HepG2 (cell line): ENCODE data around the gene MTCL1. TPM values are rescaled to one million over a fixed set of nuclear protein-coding genes. Genes with fewer than 3 reads are reported as not detected.

Experiments used
- ATAC-seq: fragments of 200-7000 bp; cut with Tn5 transposase; 3 replicates; pipeline ENCODE4 v1.9.1; 2020; ENCODE audit warnings: mild to moderate bottlenecking, moderate library complexity
- BruUV-seq: library from RNA; stranded (reverse); fragments of 400-500 nt; replicated peaks from 2 replicates; lab custom pipeline; 2021; lab: Mats Ljungman, UMichigan
- CTCF ChIA-PET: fragments of 300-600 bp; formaldehyde crosslinking; extraction: SDS; loops from one replicate; lab custom pipeline; 2021; ENCODE audit warnings: low total read pairs, inconsistent platforms, low intra/inter-chr PET ratio; lab: Yijun Ruan, JAX
- POLR2A ChIA-PET: fragments of 350-600 bp; sonication (Branson Sonifier 250); formaldehyde crosslinking; loops from one replicate; lab custom pipeline; 2020; ENCODE audit warnings: antibody characterized with exemption, inconsistent platforms; lab: Yijun Ruan, JAX
- DNase-seq: peaks from one replicate; pipeline ENCODE4 v3.0.0-alpha.2; 2015; ENCODE audit warnings: low spot score
- FAIRE-seq: peaks from 3 replicates; lab custom pipeline; 2011; peaks lifted over from hg19 to GRCh38; lab: Jason Lieb, UNC
- H2AFZ ChIP-seq: one replicate; pipeline ENCODE4 v1.6.1; 2011; ENCODE audit warnings: low read length, inconsistent platforms
- H3K27ac ChIP-seq: fragments of 300-600 bp; 3 replicates; pipeline ENCODE4 v1.8.0; 2011; ENCODE audit warnings: mixed run types, mild to moderate bottlenecking, mixed read lengths, low read length, inconsistent platforms; ENCODE audit not compliant: insufficient read depth; ENCODE audit errors: extremely low read length
- H3K27me3 ChIP-seq, 2 experiments: fragments of 200-600 bp in 1 of 2; 2 replicates in 1 of 2; 3 replicates in 1 of 2; pipeline versions ENCODE4 v1.6.0 to v1.8.0; 2011; ENCODE audit warnings: low read length in 2 of 2, mild to moderate bottlenecking in 2 of 2, moderate library complexity in 2 of 2, inconsistent platforms in 1 of 2; ENCODE audit not compliant: insufficient read depth in 2 of 2, control insufficient read depth in 1 of 2
- H3K36me3 ChIP-seq, 2 experiments: fragments of 200-600 bp in 1 of 2; replicated peaks in 1 of 2; 2 replicates in 1 of 2; 3 replicates in 1 of 2; pipeline versions ENCODE4 v1.5.1 to v1.8.0; 2011; ENCODE audit warnings: low read length in 2 of 2, inconsistent platforms in 1 of 2; ENCODE audit not compliant: insufficient read depth in 2 of 2, control insufficient read depth in 1 of 2
- H3K4me1 ChIP-seq: 2 replicates; pipeline ENCODE4 v1.5.1; 2012; ENCODE audit warnings: low read length, inconsistent platforms; ENCODE audit not compliant: insufficient read depth
- H3K4me2 ChIP-seq: 2 replicates; pipeline ENCODE4 v1.6.0; 2011; ENCODE audit warnings: low read depth, low read length, inconsistent platforms
- H3K4me3 ChIP-seq, 3 experiments: fragments of 200-600 bp in 1 of 3; sonication (generic), shearing (Covaris generic) in 1 of 3; replicated peaks in 1 of 3; 2 replicates each; pipeline ENCODE4 v1.5.1; 2011 to 2016; ENCODE audit warnings: low read length in 3 of 3, inconsistent platforms in 2 of 3, low read depth in 2 of 3, mild to moderate bottlenecking in 2 of 3, control low read depth in 1 of 3, mixed read lengths in 1 of 3; ENCODE audit not compliant: insufficient read depth in 1 of 3
- H3K79me2 ChIP-seq: one replicate; pipeline ENCODE4 v1.6.1; 2011; ENCODE audit warnings: low read length, inconsistent platforms; ENCODE audit not compliant: insufficient read depth
- H3K9ac ChIP-seq: 2 replicates; pipeline ENCODE4 v1.6.0; 2011; ENCODE audit warnings: mild to moderate bottlenecking, low read depth, low read length, inconsistent platforms; ENCODE audit not compliant: insufficient read depth
- H3K9me3 ChIP-seq: 2 replicates; pipeline ENCODE4 v1.5.1; 2012; ENCODE audit warnings: mild to moderate bottlenecking, low read length
- H4K20me1 ChIP-seq: 2 replicates; pipeline ENCODE4 v1.6.0; 2011; ENCODE audit warnings: inconsistent platforms, mild to moderate bottlenecking, low read length, moderate library complexity; ENCODE audit not compliant: insufficient read depth
- CAMTA2 ChIP-seq: sonication (generic); formaldehyde crosslinking; IDR thresholded peaks from 2 replicates; pipeline ENCODE4 v1.4.0; 2020; ENCODE audit warnings: mild to moderate bottlenecking, missing genetic modification reagents, borderline replicate concordance
- KLF15 ChIP-seq: sonication (generic); formaldehyde crosslinking; IDR thresholded peaks from 2 replicates; pipeline ENCODE4 v1.8.1; 2023; ENCODE audit warnings: borderline replicate concordance, mild to moderate bottlenecking, inconsistent platforms, missing genetic modification reagents, mixed read lengths
- NCOA5 ChIP-seq: sonication (generic); formaldehyde crosslinking; IDR thresholded peaks from 2 replicates; pipeline ENCODE4 v1.4.0; 2020; ENCODE audit warnings: missing genetic modification reagents
- PAF1 ChIP-seq: IDR thresholded peaks from 2 replicates; pipeline ENCODE4 v1.6.1; 2016; ENCODE audit warnings: missing genetic modification reagents, missing compliant biosample characterization
- REL ChIP-seq: sonication (generic); formaldehyde crosslinking; conservative IDR thresholded peaks from 2 replicates; pipeline ENCODE4 v1.8.0; 2022; ENCODE audit warnings: mild to moderate bottlenecking, missing genetic modification reagents, moderate library complexity
- SCMH1 ChIP-seq: sonication (generic); formaldehyde crosslinking; IDR thresholded peaks from 2 replicates; pipeline ENCODE4 v1.9.0; 2021; ENCODE audit warnings: missing genetic modification reagents, mild to moderate bottlenecking, borderline replicate concordance
- ZNF549 ChIP-seq: sonication (generic); formaldehyde crosslinking; IDR thresholded peaks from 2 replicates; pipeline ENCODE4 v1.5.0; 2020; ENCODE audit warnings: missing genetic modification reagents
- ZNF619 ChIP-seq: sonication (generic); formaldehyde crosslinking; IDR thresholded peaks from 2 replicates; pipeline ENCODE4 v1.4.0; 2020; ENCODE audit warnings: mild to moderate bottlenecking, missing genetic modification reagents
- ZNF749 ChIP-seq: sonication (generic); formaldehyde crosslinking; IDR thresholded peaks from 2 replicates; pipeline ENCODE4 v1.8.0; 2022; ENCODE audit warnings: mild to moderate bottlenecking, missing genetic modification reagents, moderate library complexity, borderline replicate concordance
- WGBS: methylation state at CpG from one replicate; pipeline ENCODE4 v1.1.6; 2017; ENCODE audit warnings: low lambda C conversion rate; 5-methylcytosine and 5-hydroxymethylcytosine counted together
- in situ Hi-C: cut with HindIII; loops from 2 replicates; pipeline ENCODE4 v1.10.0; 2017; ENCODE audit warnings: low pct_unique_long_range_greater_than_20kb; ENCODE audit not compliant: extremely low pct_ligation_motif_present
- intact Hi-C: fragments of 100-400 bp; cut with micrococcal nuclease; formaldehyde crosslinking; loops from one replicate; pipeline ENCODE4 v1.10.0; 2022; ENCODE audit not compliant: unreplicated experiment
- polyA plus RNA-seq, 8 experiments: library from polyadenylated mRNA; depleted of rRNA in 3 of 8; stranded (reverse) in 7 of 8; unstranded in 1 of 8; fragments of >200 nt; fragmentation: Illumina TruSeq in 4 of 8; extraction: Trizol in 4 of 8; gene quantifications; 2 replicates each; pipeline versions ENCODE4 v1.2.1 to v1.2.3, GENCODE V29; 2011 to 2016; ENCODE audit warnings: low read depth in 4 of 8, missing spikeins in 1 of 8, mixed read lengths in 1 of 8; ENCODE audit not compliant: insufficient read depth in 1 of 8
- total RNA-seq, 5 experiments: library from RNA; depleted of rRNA; stranded (reverse); fragments of >200 nt; fragmentation: Illumina TruSeq; extraction: Trizol; gene quantifications; 2 replicates each; pipeline ENCODE4 v1.2.3, GENCODE V29; 2016; ENCODE audit warnings: low read depth in 1 of 5
- TF ChIP-seq, protein P1 (sequence below): sonication (generic); formaldehyde crosslinking; IDR thresholded peaks from 2 replicates; pipeline ENCODE4 v1.4.0; 2020; ENCODE audit warnings: mild to moderate bottlenecking, missing genetic modification reagents, borderline replicate concordance
- TF ChIP-seq, protein P2 (sequence below): sonication (generic); formaldehyde crosslinking; IDR thresholded peaks from 2 replicates; pipeline ENCODE4 v1.5.1; 2020; ENCODE audit warnings: mild to moderate bottlenecking, missing genetic modification reagents, borderline replicate concordance
- TF ChIP-seq, protein P3 (sequence below): sonication (generic); formaldehyde crosslinking; IDR thresholded peaks from 2 replicates; pipeline ENCODE4 v1.5.1; 2020; ENCODE audit warnings: missing genetic modification reagents, mild to moderate bottlenecking, borderline replicate concordance

The MTCL1 gene
- total and polyA plus RNA-seq, 2 of the 13 experiments (the other 11 are each of a cell fraction or from before 2014, with no cell fraction given), result 3.1 to 3.2 TPM

DNA sequence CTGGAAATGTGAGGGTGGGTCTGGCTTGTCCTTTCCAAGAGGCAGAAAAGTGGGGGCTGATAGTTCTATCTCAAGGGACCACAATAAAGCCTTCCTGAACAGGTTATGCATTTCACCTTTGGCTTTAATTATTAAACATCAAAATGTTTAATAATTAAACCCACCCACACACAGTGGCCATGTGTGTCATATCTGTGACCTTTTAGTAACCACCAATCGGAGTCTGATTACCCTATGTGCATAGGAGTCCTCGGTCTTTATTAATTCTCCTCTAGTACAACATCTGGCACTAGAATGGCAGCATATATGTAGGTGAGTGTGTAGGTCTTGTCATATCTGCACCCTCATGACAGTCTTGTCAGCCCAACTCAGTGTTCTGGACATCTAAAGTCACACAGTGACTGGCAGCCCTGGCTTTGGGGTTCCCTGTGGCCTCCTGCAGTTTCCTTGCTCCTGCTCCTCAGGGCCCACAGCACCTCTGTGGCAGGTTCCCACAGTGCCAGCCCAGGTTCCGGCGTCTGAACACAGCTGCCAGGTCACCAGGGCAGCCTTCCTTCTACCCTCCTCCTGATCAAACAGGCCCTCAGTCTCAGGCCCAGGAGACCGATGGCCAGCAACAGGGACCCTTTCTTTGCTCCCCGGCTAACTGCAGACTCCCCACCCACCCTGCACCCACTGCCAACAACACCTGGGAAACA lies 100.9 kb downstream of the MTCL1 start:
- BruUV-seq, result no TSS peak
- Histone ChIP-seq H3K79me2 (no peaks in the 10 kb centered on the region), H3K4me2 (no peak overlapping the region), H3K27me3 (no peaks in the 10 kb centered on the region), H3K4me1 (no peaks in the 10 kb centered on the region), H4K20me1 (no peaks in the 10 kb centered on the region), H3K27ac (no peak overlapping the region), H3K9me3 (no peaks in the 10 kb centered on the region), H3K9ac (no peak overlapping the region), H3K4me3 (no peak overlapping the region), H2AFZ (no peak overlapping the region), H3K36me3 (no peaks in the 10 kb centered on the region)
- DNase-seq, result no peak
- POLR2A ChIA-PET, result no interaction called here
- TF ChIP-seq REL (CRISPR knock-in tag) (no peak), ZNF749 (CRISPR knock-in tag) (no peak), SCMH1 (no peak), ZNF619 (CRISPR knock-in tag) (no peak), KLF15 (no peak), CAMTA2 (CRISPR knock-in tag) (no peak), NCOA5 (CRISPR knock-in tag) (no peak), ZNF549 (CRISPR knock-in tag) (no peak), PAF1 (CRISPR knock-in tag) (no peak)
- TF ChIP-seq, protein P1, sequence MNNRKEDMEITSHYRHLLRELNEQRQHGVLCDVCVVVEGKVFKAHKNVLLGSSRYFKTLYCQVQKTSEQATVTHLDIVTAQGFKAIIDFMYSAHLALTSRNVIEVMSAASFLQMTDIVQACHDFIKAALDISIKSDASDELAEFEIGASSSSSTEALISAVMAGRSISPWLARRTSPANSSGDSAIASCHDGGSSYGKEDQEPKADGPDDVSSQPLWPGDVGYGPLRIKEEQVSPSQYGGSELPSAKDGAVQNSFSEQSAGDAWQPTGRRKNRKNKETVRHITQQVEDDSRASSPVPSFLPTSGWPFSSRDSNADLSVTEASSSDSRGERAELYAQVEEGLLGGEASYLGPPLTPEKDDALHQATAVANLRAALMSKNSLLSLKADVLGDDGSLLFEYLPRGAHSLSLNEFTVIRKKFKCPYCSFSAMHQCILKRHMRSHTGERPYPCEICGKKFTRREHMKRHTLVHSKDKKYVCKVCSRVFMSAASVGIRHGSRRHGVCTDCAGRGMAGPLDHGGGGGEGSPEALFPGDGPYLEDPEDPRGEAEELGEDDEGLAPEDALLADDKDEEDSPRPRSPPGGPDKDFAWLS (CRISPR knock-in tag), result no peak
- TF ChIP-seq, protein P2, sequence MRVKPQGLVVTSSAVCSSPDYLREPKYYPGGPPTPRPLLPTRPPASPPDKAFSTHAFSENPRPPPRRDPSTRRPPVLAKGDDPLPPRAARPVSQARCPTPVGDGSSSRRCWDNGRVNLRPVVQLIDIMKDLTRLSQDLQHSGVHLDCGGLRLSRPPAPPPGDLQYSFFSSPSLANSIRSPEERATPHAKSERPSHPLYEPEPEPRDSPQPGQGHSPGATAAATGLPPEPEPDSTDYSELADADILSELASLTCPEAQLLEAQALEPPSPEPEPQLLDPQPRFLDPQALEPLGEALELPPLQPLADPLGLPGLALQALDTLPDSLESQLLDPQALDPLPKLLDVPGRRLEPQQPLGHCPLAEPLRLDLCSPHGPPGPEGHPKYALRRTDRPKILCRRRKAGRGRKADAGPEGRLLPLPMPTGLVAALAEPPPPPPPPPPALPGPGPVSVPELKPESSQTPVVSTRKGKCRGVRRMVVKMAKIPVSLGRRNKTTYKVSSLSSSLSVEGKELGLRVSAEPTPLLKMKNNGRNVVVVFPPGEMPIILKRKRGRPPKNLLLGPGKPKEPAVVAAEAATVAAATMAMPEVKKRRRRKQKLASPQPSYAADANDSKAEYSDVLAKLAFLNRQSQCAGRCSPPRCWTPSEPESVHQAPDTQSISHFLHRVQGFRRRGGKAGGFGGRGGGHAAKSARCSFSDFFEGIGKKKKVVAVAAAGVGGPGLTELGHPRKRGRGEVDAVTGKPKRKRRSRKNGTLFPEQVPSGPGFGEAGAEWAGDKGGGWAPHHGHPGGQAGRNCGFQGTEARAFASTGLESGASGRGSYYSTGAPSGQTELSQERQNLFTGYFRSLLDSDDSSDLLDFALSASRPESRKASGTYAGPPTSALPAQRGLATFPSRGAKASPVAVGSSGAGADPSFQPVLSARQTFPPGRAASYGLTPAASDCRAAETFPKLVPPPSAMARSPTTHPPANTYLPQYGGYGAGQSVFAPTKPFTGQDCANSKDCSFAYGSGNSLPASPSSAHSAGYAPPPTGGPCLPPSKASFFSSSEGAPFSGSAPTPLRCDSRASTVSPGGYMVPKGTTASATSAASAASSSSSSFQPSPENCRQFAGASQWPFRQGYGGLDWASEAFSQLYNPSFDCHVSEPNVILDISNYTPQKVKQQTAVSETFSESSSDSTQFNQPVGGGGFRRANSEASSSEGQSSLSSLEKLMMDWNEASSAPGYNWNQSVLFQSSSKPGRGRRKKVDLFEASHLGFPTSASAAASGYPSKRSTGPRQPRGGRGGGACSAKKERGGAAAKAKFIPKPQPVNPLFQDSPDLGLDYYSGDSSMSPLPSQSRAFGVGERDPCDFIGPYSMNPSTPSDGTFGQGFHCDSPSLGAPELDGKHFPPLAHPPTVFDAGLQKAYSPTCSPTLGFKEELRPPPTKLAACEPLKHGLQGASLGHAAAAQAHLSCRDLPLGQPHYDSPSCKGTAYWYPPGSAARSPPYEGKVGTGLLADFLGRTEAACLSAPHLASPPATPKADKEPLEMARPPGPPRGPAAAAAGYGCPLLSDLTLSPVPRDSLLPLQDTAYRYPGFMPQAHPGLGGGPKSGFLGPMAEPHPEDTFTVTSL, result no peak
- TF ChIP-seq, protein P3, sequence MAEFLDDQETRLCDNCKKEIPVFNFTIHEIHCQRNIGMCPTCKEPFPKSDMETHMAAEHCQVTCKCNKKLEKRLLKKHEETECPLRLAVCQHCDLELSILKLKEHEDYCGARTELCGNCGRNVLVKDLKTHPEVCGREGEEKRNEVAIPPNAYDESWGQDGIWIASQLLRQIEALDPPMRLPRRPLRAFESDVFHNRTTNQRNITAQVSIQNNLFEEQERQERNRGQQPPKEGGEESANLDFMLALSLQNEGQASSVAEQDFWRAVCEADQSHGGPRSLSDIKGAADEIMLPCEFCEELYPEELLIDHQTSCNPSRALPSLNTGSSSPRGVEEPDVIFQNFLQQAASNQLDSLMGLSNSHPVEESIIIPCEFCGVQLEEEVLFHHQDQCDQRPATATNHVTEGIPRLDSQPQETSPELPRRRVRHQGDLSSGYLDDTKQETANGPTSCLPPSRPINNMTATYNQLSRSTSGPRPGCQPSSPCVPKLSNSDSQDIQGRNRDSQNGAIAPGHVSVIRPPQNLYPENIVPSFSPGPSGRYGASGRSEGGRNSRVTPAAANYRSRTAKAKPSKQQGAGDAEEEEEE (CRISPR knock-in tag), result no peak
- FAIRE-seq, result no peak
- whole genome bisulfite sequencing, result 86% methylated on average over 4 of the region's 6 CpGs
- CTCF ChIA-PET, result no interaction called here
- intact Hi-C loops (no loop called here), in situ Hi-C loops (no loop called here)
- ATAC-seq, result no peak
